Myocyte (in vitro differentiated cells): ENCODE measurements around the gene ZSWIM8. TPM values are rescaled to one million over a fixed set of nuclear protein-coding genes. Genes with fewer than 3 reads are reported as not detected.
"Not testable (repeated sequence)": the region's sequence is repeated elsewhere in the genome, so short reads cannot be mapped to it uniquely, and the experiment has no call there.

Source experiments
- DNase-seq: peaks from one replicate; pipeline ENCODE4 v3.0.0-alpha.2; 2012; ENCODE audit warnings: low read depth
- total RNA-seq: library from RNA; depleted of rRNA; stranded (reverse); fragments of >200 nt; gene quantifications from 2 replicates; pipeline ENCODE4 v1.2.3, GENCODE V29; 2014

Gene ZSWIM8
- total RNA-seq, 1 donor from 2014 or later = 79.9 TPM

GRCh38 chr10:73795491-73795890 lies 10.1 kb downstream of the ZSWIM8 start:
- not testable (repeated sequence) for DNase-seq

- not testable (repeated sequence) for DNase-seq
Measured at GRCh38 chr10:73796035-73796434, 10.6 kb downstream of the ZSWIM8 start.

- no peak for DNase-seq
Measured at GRCh38 chr10:73796766-73797165, 11.4 kb downstream of the ZSWIM8 start.

GRCh38 chr10:73797324-73798025 lies 12.1 kb downstream of the ZSWIM8 start:
- no peak for DNase-seq

GRCh38 chr10:73798087-73798486 lies 12.7 kb downstream of the ZSWIM8 start:
- DNase-seq = no peak

- no peak for DNase-seq
Measured at GRCh38 chr10:73798927-73799560, 13.6 kb downstream of the ZSWIM8 start.

- no peak for DNase-seq
Measured at GRCh38 chr10:73799899-73800559, 14.6 kb downstream of the ZSWIM8 start.

GRCh38 chr10:73800560-73801252 lies 15.3 kb downstream of the ZSWIM8 start:
- DNase-seq = no peak

- no peak for DNase-seq
Measured at GRCh38 chr10:73801253-73801590, 15.8 kb downstream of the ZSWIM8 start.

- DNase-seq = no peak
Measured at GRCh38 chr10:73802276-73802991, 17.0 kb downstream of the ZSWIM8 start.

- DNase-seq = no peak
Measured at GRCh38 chr10:73803680-73804286, 18.4 kb downstream of the ZSWIM8 start.

GRCh38 chr10:73806176-73806950 lies 21.0 kb downstream of the ZSWIM8 start:
- no peak for DNase-seq

- DNase-seq = no peak
Measured at GRCh38 chr10:73807471-73807870, 22.1 kb downstream of the ZSWIM8 start.

- DNase-seq = no peak
Measured at GRCh38 chr10:73808021-73808815, 22.8 kb downstream of the ZSWIM8 start.

GRCh38 chr10:73809061-73809818 lies 23.8 kb downstream of the ZSWIM8 start:
- DNase-seq = no peak

- DNase-seq = no peak
Measured at GRCh38 chr10:73810358-73810734, 24.9 kb downstream of the ZSWIM8 start.

- no peak for DNase-seq
Measured at GRCh38 chr10:73810735-73811465, 25.5 kb downstream of the ZSWIM8 start.

GRCh38 chr10:73812657-73813056 lies 27.3 kb downstream of the ZSWIM8 start:
- no peak for DNase-seq
